H1 (cell line): ENCODE measurements around the gene COX10. TPM values are rescaled to one million over a fixed set of nuclear protein-coding genes. Genes with fewer than 3 reads are reported as not detected.

Experiments
- CHD7 ChIP-seq: fragments of 300-600 bp; sonication (generic); IDR thresholded peaks from 2 replicates; pipeline ENCODE4 v1.7.1; 2012; ENCODE audit warnings: low read length, moderate library complexity, mild to moderate bottlenecking, inconsistent platforms; ENCODE audit not compliant: insufficient replicate concordance
- polyA plus RNA-seq, 7 experiments: library from polyadenylated mRNA; depleted of rRNA in 3 of 7; stranded (reverse) in 5 of 7; unstranded in 2 of 7; fragments of >200 nt in 5 of 7; fragments of 200-250 nt in 2 of 7; gene quantifications; 1 replicate in 5 of 7; 2 replicates in 1 of 7; 4 replicates in 1 of 7; pipeline versions ENCODE4 v1.2.1 to v1.2.3, GENCODE V29; 2011 to 2013; ENCODE audit warnings: missing spikeins in 2 of 7, mixed read lengths in 2 of 7
- total RNA-seq: library from RNA; stranded (reverse); fragmentation: NEBNext Ultra II Directional; extraction: Animal tissue kit (Norgen Biotek cat#: 25700); gene quantifications from 2 replicates; pipeline ENCODE4 v1.2.1, GENCODE V29; 2021

COX10 gene
- total and polyA plus RNA-seq, 2 of the 8 experiments (the other 6 are each of a cell fraction or from before 2014, with no cell fraction given): 18.0 to 23.0 TPM

GRCh38 chr17:14033166-14033565, 36.1 kb upstream of the COX10 start (continued):
- TF ChIP-seq CHD7: no peak
